GM23338 (cell line): ENCODE measurements around the gene CDK5R1. TPM values are rescaled to one million over a fixed set of nuclear protein-coding genes. Genes with fewer than 3 reads are reported as not detected.

Experiments
- ATAC-seq: fragments of 200-7000 bp; cut with Tn5 transposase; 3 replicates; pipeline ENCODE4 v1.9.1; 2020
- DNase-seq: peaks from one replicate; pipeline ENCODE4 v3.0.0-alpha.2; 2015; ENCODE audit warnings: low spot score
- H2AFZ ChIP-seq: fragments of 200-600 bp; sonication (generic); 2 replicates; pipeline ENCODE4 v1.8.0; 2016; ENCODE audit warnings: antibody characterized with exemption, mild to moderate bottlenecking, moderate library complexity
- H3F3A ChIP-seq: fragments of 200-600 bp; sonication (generic); replicated peaks from 2 replicates; pipeline ENCODE4 v1.8.0; 2017; ENCODE audit warnings: antibody characterized with exemption, mixed run types, low read depth
- H3K27ac ChIP-seq: fragments of 200-600 bp; sonication (generic); 2 replicates; pipeline ENCODE4 v1.6.1; 2016; ENCODE audit warnings: low read depth
- H3K27me3 ChIP-seq: fragments of 200-600 bp; sonication (generic); 2 replicates; pipeline ENCODE4 v1.8.0; 2016; ENCODE audit warnings: mild to moderate bottlenecking, mixed run types, moderate library complexity; ENCODE audit not compliant: insufficient read depth
- H3K36me3 ChIP-seq: fragments of 200-600 bp; sonication (generic); 2 replicates; pipeline ENCODE4 v1.8.0; 2016; ENCODE audit warnings: mild to moderate bottlenecking; ENCODE audit not compliant: insufficient read depth
- H3K4me1 ChIP-seq: fragments of 200-600 bp; sonication (generic); 2 replicates; pipeline ENCODE4 v1.8.0; 2016; ENCODE audit warnings: mild to moderate bottlenecking, moderate library complexity; ENCODE audit not compliant: insufficient read depth
- H3K4me2 ChIP-seq: fragments of 200-600 bp; sonication (generic); 2 replicates; pipeline ENCODE4 v1.7.1; 2017; ENCODE audit warnings: mixed run types
- H3K4me3 ChIP-seq: fragments of 200-600 bp; sonication (generic); 2 replicates; pipeline ENCODE4 v1.6.1; 2016; ENCODE audit warnings: mixed run types
- H3K79me2 ChIP-seq: fragments of 200-600 bp; sonication (generic); replicated peaks from 2 replicates; pipeline ENCODE4 v1.8.0; 2017; ENCODE audit warnings: mild to moderate bottlenecking; ENCODE audit not compliant: insufficient read depth
- H3K9me2 ChIP-seq: fragments of 200-600 bp; sonication (generic); 2 replicates; pipeline ENCODE4 v1.8.0; 2017; ENCODE audit not compliant: insufficient read depth
- H4K20me1 ChIP-seq: fragments of 200-600 bp; sonication (generic); replicated peaks from 2 replicates; pipeline ENCODE4 v1.8.0; 2017; ENCODE audit warnings: mild to moderate bottlenecking; ENCODE audit not compliant: insufficient read depth
- H3K27ac Mint-ChIP-seq: 2 replicates; pipeline ENCODE4 v1.8.0; 2020; ENCODE audit warnings: inconsistent platforms, mild to moderate bottlenecking, moderate library complexity, mixed read lengths
- H3K27me3 Mint-ChIP-seq: 3 replicates; pipeline ENCODE4 v1.8.0; 2022; ENCODE audit warnings: low read depth, mild to moderate bottlenecking, moderate library complexity, mixed read lengths, inconsistent platforms; ENCODE audit not compliant: insufficient read depth, poor library complexity
- H3K36me3 Mint-ChIP-seq: 3 replicates; pipeline ENCODE4 v1.8.0; 2021; ENCODE audit warnings: low read depth, mild to moderate bottlenecking, inconsistent platforms, moderate library complexity, mixed read lengths
- H3K4me1 Mint-ChIP-seq: 3 replicates; pipeline ENCODE4 v1.8.0; 2020; ENCODE audit warnings: mild to moderate bottlenecking, inconsistent platforms, mixed read lengths
- H3K4me3 Mint-ChIP-seq: 3 replicates; pipeline ENCODE4 v1.8.0; 2021; ENCODE audit warnings: moderate library complexity, mild to moderate bottlenecking, inconsistent platforms, mixed read lengths
- H3K9me3 Mint-ChIP-seq: 3 replicates; pipeline ENCODE4 v1.8.0; 2020; ENCODE audit warnings: moderate library complexity, mild to moderate bottlenecking, inconsistent platforms, mixed read lengths
- CREB1 ChIP-seq: fragments of 250-450 bp; sonication (Bioruptor Pico); IDR thresholded peaks from 2 replicates; pipeline ENCODE4 v1.5.0; 2020; ENCODE audit warnings: low read depth, mild to moderate bottlenecking, moderate library complexity
- CTCF ChIP-seq, 2 experiments: fragments of 200-600 bp in 1 of 2; sonication (generic) in 1 of 2; conservative IDR thresholded peaks; 2 replicates each; pipeline versions ENCODE4 v1.5.1 to v1.6.1; 2016 to 2017; ENCODE audit warnings: antibody characterized with exemption in 2 of 2, low read depth in 2 of 2, mild to moderate bottlenecking in 2 of 2, moderate library complexity in 1 of 2
- ETS1 ChIP-seq: IDR thresholded peaks from 2 replicates; pipeline ENCODE4 v1.6.1; 2016; ENCODE audit warnings: antibody characterized with exemption
- EZH2 ChIP-seq: fragments of 200-600 bp; sonication (generic); IDR thresholded peaks from one replicate; pipeline ENCODE4 v1.8.0; 2017; ENCODE audit warnings: antibody characterized with exemption, mild to moderate bottlenecking, low read depth; ENCODE audit not compliant: unreplicated experiment
- EZH2phosphoT487 ChIP-seq: fragments of 200-600 bp; sonication (generic); IDR thresholded peaks from one replicate; pipeline ENCODE4 v1.8.1; 2018; ENCODE audit warnings: antibody characterized with exemption; ENCODE audit not compliant: unreplicated experiment
- JUNB ChIP-seq: IDR thresholded peaks from one replicate; pipeline ENCODE4 v1.6.1; 2016; ENCODE audit warnings: antibody characterized with exemption; ENCODE audit not compliant: unreplicated experiment
- POLR2AphosphoS5 ChIP-seq: IDR thresholded peaks from 2 replicates; pipeline ENCODE4 v1.6.1; 2016; ENCODE audit warnings: antibody characterized with exemption, low read depth
- STAT1 ChIP-seq: IDR thresholded peaks from one replicate; pipeline ENCODE4 v1.6.1; 2016; ENCODE audit warnings: antibody characterized with exemption; ENCODE audit not compliant: unreplicated experiment
- ZNF114 ChIP-seq: fragments of 250-450 bp; sonication (Bioruptor Pico); IDR thresholded peaks from 2 replicates; pipeline ENCODE4 v1.5.0; 2020; ENCODE audit warnings: mild to moderate bottlenecking, moderate library complexity
- ZNF331 ChIP-seq: fragments of 250-450 bp; sonication (Bioruptor Pico); IDR thresholded peaks from 2 replicates; pipeline ENCODE4 v1.5.0; 2020; ENCODE audit warnings: low read depth, mild to moderate bottlenecking, moderate library complexity
- ZNF462 ChIP-seq: fragments of 250-450 bp; sonication (Bioruptor Pico); IDR thresholded peaks from 2 replicates; pipeline ENCODE4 v1.5.0; 2020; ENCODE audit warnings: mild to moderate bottlenecking, moderate library complexity
- polyA plus RNA-seq: library from polyadenylated mRNA; unstranded; fragments of >200 nt; fragmentation: Nextera tagmentation; extraction: Ambion mirVana; gene quantifications from 2 replicates; pipeline ENCODE4 v1.2.1, GENCODE V29; 2016
- total RNA-seq: library from RNA; depleted of rRNA; stranded (reverse); fragments of >200 nt; shearing (Covaris generic); gene quantifications from 2 replicates; pipeline ENCODE4 v1.2.3, GENCODE V29; 2014

Gene CDK5R1
- total and polyA plus RNA-seq, 2 experiments from 2014 or later: 4.0 to 11.6 TPM

GRCh38 chr17:32498391-32498790 lies 11.6 kb downstream of the CDK5R1 start (continued):
- TF ChIP-seq ZNF462 (CRISPR knock-in tag): no peak
- no peak for TF ChIP-seq EZH2phosphoT487
- TF ChIP-seq ZNF114 (CRISPR knock-in tag): no peak
- no peak for TF ChIP-seq POLR2AphosphoS5
- no peak for TF ChIP-seq JUNB
- TF ChIP-seq CREB1 (CRISPR knock-in tag): no peak

- ATAC-seq: no peak
These were observed 15.2 kb downstream of the CDK5R1 start for GRCh38 chr17:32502013-32502412.

More at GRCh38 chr17:32502013-32502412, 15.2 kb downstream of the CDK5R1 start:
- peaks cover 16% of the 10 kb centered on the region for H3K27me3 Mint-ChIP-seq
- H3K9me3 Mint-ChIP-seq: no peaks in the 10 kb centered on the region; the same call in 2 of the 3 replicates
- Histone ChIP-seq H3K4me1 (peaks cover 13% of the 10 kb centered on the region; the same call in 1 of the 2 replicates), H2AFZ (no peak overlapping the region), H3K4me2 (no peak overlapping the region), H3K79me2 (no peaks in the 10 kb centered on the region), H3K9me2 (no peaks in the 10 kb centered on the region), H3F3A (no peaks in the 10 kb centered on the region), H3K27ac (no peak overlapping the region), H3K4me3 (no peak overlapping the region), H3K36me3 (no peaks in the 10 kb centered on the region), H4K20me1 (no peaks in the 10 kb centered on the region), H3K27me3 (no peaks in the 10 kb centered on the region)
- no peak overlapping the region for H3K27ac Mint-ChIP-seq
- H3K36me3 Mint-ChIP-seq: no peaks in the 10 kb centered on the region
- TF ChIP-seq ETS1 (no peak), STAT1 (no peak), ZNF331 (no peak), CTCF (conservative IDR thresholded peaks at IDR 0.05; ENCODE audit: low read depth in 2 of 2) (no peak), POLR2AphosphoS5 (no peak), EZH2 (no peak), ZNF114 (CRISPR knock-in tag) (no peak), CREB1 (CRISPR knock-in tag) (no peak)
- peaks cover 25% of the 10 kb centered on the region for H3K4me1 Mint-ChIP-seq
- H3K4me3 Mint-ChIP-seq: no peak overlapping the region
- DNase-seq: no peak
